Posterior vena cava (tissue), 2 donors: ENCODE results near the gene KLHL29. TPM values are rescaled to one million over a fixed set of nuclear protein-coding genes. Genes with fewer than 3 reads are reported as not detected.

Experiments used
- DNase-seq: peaks from one replicate; pipeline ENCODE4 v3.0.0-alpha.2; 2020; ENCODE audit warnings: low spot score
- intact Hi-C, 2 donors: fragments of 100-400 bp; cut with DNase I; formaldehyde crosslinking; loops; one replicate each; pipeline versions ENCODE4 v1.14.1 to v1.14.2; 2022 to 2023
- total RNA-seq, 2 donors: library from RNA; stranded (reverse); fragmentation: NEBNext Ultra II Directional; extraction: Animal tissue kit (Norgen Biotek cat#: 25700); gene quantifications; one replicate each; pipeline ENCODE4 v1.2.1, GENCODE V29; 2021
- donor health status: DM: yes; HTN: yes; CAD: no.
- donor health status: DM: yes; HTN: yes; CAD: no.

The KLHL29 gene
- total RNA-seq, 2 donors from 2014 or later = 9.9 to 10.6 TPM

- intact Hi-C loops = no loop called here
- no peak for DNase-seq
Measured at GRCh38 chr2:23482607-23483006, 97.6 kb downstream of the KLHL29 start.

DNA sequence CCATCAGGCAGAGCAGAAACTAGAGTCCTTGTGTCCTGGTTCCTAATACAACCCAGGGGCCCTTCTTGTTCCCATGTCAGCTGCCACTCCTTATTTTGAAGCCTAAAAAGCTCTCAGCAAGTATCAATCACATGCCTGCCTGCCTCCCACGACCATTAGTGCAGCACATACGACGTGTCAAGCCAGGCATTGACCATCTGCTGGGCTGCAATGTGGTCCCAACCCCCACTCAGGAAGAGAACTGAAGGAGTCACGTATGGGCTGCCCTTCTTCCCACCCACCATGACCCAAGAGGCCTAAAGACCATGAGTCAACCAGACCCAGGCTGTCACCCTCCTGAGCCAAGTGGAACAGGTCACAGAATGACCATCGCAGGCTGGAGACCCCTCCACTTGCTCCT lies 98.8 kb downstream of the KLHL29 start:
- DNase-seq = peak; percentile 57
- intact Hi-C loops = no loop called here

DNA sequence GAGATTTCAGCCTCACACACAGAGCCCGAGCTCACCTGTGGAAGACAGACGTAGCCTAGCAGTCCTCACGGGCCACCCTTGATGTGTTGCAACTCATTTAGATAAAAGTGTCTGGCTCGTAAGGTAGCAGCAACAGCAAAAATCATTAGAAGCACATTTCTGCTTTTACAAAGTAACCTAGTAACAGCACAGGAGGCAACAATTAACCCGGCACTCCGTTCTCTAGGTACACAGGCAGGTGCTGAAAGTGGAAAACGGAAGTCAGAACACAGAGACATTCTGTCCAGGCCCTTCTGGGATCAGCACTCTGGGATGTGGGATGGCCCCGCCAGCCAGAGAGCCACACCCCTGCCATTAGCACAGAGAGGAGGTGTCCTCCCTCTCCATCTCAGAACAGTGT lies 99.3 kb downstream of the KLHL29 start:
- intact Hi-C loops = no loop called here
- peak; percentile 65 for DNase-seq

- intact Hi-C loops = no loop called here
- peak; percentile 43 for DNase-seq
Measured at GRCh38 chr2:23484767-23485166, 99.8 kb downstream of the KLHL29 start.

DNA sequence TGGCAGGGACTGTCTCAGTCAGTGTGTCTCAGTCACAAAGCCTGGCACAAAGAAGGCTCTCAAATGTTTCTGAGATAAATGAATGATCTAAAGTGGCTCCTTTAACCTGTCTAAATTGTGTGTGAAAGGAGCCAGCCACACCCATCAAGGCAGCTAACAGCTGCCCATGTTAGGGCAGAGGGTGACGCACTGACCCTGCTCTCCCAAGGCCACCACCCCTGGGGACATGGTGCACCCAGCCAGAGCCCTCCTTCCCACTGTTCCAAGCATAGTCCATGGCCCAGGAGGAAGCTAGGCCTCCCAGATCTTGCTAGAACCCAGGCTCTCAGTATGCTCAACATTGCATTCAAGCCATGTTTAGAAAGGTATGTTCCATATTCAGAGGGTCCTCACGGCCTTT lies 100.3 kb downstream of the KLHL29 start:
- DNase-seq = peak; percentile 22
- intact Hi-C loops = no loop called here

DNA sequence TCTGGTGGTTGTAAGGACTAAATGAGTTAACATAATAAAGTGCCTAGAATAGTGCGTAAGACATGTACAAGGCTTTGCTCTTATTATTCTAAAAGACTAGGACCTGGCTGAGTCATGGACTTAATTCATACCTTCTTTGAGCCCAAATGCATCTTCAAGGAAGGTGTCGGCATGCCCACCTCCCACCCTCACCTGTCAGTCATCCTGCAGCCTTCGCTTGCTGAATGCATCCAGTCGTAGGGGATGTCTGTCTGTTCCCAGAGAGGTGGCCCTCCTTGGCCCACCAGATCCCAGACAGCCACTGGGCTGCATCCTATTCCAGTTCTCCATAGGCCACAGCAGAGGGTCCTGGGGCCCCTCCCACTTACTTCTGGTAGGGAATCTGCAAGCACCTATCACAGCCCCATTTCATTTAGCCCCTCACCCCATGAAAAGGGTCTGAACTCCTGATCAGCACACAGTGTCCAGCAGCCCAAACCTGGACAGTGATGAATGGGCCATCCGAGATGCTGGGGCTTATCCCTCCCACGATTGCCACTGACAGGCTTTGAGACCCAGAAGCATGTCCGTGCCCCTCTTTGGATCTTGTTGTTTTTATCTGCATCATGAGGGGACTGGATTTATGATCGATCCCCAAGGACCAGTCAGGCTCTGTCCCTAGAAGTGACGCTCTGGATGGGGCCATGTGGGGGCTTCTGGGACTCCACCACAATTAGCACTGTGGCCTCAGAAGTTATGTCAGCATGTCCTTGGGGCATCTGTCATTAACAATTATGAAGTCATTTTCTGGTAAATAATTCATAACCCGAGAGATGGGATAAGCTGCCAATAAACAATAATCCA lies 101.1 kb downstream of the KLHL29 start:
- peak; percentile 71 for DNase-seq
- intact Hi-C loops = no loop called here

DNA sequence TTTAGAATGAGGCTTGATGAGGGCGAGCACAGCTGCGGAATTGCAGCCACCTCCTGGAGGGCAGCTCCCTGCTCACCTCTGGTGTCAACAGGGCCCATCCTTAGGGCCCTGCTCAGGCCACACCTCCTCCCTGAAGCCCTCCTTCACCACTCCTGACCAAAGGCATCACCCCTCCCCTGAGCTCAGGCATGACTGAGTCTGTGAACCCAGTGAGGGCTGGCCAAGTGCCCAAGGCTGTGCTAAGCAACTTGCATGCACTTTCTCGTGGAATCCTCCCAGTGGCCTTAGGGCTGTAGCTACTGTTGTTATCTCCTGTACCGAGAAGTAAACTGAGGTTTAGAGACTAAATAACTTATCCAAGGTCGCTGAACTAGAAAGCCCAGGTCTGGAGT lies 101.7 kb downstream of the KLHL29 start:
- DNase-seq = peak; percentile 84
- intact Hi-C loops = loop anchor here in 1 of 2 donors (1.0 kb wide), 1 partner anchor 33 kb away; no protein-coding TSS in a partner anchor

DNA sequence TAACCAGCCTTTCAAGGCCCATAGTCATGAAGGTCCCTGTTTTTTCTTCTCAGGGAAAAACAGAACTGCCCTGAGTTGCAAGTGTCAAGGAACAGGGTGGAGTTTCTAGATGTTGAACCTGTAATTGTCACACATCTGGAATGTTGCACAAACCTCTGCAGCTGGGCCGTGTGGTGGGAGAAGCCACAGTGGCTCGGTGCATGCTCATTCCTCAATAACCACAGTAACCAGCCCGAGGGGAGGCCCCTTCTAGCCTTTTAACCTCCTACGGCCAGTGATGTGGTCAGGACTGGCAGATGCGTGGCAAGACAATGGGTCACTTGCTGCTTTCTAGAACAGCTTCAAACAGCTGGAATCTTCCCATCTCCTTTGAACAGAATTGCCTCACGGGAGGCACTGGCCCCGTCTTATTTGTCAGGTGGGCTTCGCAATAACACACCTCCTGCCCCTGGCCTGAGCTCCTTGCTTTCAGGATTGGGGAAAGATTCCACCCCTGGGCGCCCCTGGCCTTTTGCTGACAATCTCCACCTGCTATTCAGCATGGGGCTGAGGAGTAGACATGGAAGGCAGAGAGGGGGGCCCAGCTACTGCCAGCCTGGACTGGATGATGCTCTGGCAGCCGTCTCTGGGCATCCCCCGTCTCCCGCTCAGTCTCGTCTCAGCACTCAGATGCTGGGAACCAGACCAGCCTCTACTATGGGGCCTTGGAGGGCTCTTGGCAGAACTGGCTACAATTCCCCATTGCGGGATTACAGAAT lies 102.9 kb downstream of the KLHL29 start:
- peak; percentile 42 for DNase-seq
- intact Hi-C loops = loop anchor here in 1 of 2 donors (1.0 kb wide), 1 partner anchor 35 kb away; no protein-coding TSS in a partner anchor

- intact Hi-C loops = no loop called here
- peak; percentile 38 for DNase-seq
Measured at GRCh38 chr2:23488584-23488983, 103.6 kb downstream of the KLHL29 start.

GRCh38 chr2:23489471-23490322 lies 104.7 kb downstream of the KLHL29 start:
- no peak for DNase-seq
- intact Hi-C loops = no loop called here

DNA sequence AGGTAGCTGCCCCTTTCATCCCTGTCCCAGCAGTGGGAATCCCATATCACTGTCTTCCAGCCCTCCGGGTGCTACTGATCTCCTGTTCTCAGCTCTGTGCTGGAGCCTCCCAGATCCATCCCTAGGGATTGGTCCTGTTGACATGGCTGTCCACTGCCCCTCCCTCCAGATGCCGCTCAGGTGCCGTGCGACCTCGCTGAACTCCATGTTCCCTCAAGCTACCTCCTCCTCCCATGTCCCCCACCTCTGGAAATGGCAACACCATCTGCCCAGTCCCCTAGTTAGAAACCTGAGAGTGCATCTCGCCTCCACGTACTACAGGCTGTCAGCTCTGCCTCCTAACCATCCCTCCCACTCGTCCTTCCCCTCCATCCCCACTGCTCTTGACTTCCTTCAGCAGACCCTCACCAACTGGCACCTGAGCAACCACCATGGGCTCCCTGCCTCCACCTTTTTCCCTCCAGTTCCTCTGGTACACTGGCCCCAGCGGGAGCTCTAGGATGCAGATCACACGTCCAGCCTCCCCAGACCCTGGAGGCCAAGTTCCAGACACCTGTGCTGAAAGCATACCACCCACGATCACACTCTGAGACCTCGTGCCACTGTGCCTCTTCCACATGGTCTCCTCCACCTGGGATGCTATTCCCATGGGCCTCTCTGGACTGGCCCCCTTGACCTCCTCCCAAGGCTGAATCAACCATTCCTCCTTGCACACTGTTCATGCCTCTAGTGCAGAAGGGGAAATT lies 106.8 kb downstream of the KLHL29 start:
- DNase-seq = no peak
- intact Hi-C loops = no loop called here

GRCh38 chr2:23492337-23492675 lies 107.3 kb downstream of the KLHL29 start:
- DNase-seq = no peak
- intact Hi-C loops = no loop called here

DNA sequence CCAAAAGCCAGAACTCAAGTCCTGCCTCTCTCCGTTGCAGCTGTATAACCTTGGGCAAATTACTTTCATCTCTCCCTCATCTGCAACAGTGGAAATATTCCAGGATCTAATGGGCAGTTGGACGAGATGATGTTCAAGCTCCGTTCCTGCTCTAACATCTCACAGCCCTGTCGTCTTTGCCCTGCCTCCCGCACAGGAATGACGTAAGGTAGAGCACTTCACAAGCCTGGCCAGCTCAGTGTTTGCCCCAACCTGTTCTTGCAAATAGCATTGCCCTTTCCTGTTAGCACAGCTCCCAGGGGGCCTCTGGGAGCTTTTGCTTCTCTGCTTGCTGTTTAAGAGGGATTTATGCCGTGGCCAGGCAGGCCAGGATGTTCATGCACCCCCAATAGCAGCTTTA lies 107.9 kb downstream of the KLHL29 start:
- DNase-seq = no peak
- intact Hi-C loops = no loop called here

DNA sequence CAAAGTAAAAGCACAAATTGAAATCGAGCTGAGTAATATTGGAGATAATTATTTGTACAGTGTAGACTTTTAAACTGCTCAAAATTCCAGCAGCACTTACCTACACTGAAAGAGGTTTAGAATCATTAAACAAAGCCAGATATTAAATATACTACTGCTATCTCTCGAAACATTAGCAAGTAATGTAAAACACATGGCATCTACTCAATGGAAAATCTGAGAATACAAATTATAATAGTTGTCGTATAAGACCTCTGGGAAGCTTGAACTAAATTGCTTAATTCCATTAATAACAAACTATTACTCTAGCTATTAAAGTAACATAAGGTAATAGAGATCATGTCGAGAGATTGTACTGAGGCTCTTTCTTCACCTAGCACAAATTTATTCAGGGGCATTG lies 108.9 kb downstream of the KLHL29 start:
- no peak for DNase-seq
- intact Hi-C loops = no loop called here

DNA sequence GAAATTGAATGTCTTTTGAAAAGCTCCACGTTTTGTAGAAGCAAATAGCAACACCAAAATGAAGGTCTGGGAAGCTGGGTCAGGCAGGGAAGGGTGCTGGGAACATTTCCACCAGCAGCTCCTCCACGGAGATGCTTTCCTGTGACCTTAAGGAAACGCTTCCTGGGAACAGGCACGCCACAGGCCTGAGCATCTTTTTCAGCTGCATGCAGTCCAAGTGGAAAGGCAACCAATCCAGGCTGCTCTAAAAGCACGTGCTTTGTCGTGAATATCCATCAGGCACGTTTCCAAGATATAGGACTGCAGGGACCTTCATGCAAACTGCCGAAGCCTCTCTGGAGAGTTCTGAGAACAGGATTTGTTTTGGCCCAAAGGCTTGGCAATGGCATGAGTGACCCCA lies 109.3 kb downstream of the KLHL29 start:
- intact Hi-C loops = no loop called here
- DNase-seq = no peak

- no peak for DNase-seq
- intact Hi-C loops = no loop called here
Measured at GRCh38 chr2:23495661-23496114, 110.7 kb downstream of the KLHL29 start.

DNA sequence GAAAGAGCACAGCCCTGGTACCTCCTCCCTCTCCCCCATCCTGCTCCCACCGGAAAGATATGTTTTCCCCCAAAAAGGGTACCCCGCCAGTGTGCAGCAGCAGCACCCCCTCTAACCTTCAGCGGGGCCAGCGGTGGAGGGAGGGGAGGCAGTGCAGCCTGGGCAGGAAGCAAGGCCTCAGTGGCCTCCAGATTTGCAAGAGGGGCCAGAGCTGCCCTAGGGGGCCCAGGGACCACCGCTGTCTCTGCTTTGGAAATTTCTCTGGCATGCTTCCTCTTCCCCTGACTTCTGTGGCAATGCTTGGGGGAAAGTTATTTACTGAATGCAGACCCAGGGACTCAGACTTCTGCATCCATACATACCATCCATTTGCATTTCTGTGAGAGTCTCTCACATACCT lies 111.5 kb downstream of the KLHL29 start:
- DNase-seq = no peak
- intact Hi-C loops = no loop called here

DNA sequence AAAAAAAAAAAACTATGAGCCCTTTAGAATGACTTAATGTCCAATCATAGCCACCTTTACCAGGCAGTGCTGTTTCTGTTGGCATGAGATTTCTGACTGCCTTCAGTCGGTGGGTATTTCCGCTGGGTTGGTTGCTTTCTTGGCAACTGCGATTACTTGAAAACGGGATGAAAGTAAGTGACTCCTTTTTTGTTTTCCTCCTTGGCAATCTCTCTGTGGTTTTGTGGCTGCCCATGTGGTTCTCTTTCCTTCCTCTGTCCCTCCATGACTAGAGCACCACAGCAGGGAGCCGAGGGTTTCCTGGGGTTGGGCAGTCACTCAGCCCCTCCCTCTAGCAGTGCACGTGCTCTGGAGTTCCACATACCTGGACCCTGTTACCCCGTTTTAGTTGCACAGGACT lies 112.1 kb downstream of the KLHL29 start:
- DNase-seq = no peak
- intact Hi-C loops = no loop called here

- intact Hi-C loops = no loop called here
- no peak for DNase-seq
Measured at GRCh38 chr2:23497536-23497935, 112.6 kb downstream of the KLHL29 start.
